ELR (cell line): ENCODE data around the gene SPTAN1.
"Not testable (repeated sequence)": the region's sequence is repeated elsewhere in the genome, so short reads cannot be mapped to it uniquely, and the experiment has no call there.

Experiments
- DNase-seq: peaks from one replicate; pipeline ENCODE4 v3.0.0-alpha.2; 2015; ENCODE audit warnings: low read depth

Gene SPTAN1

DNA sequence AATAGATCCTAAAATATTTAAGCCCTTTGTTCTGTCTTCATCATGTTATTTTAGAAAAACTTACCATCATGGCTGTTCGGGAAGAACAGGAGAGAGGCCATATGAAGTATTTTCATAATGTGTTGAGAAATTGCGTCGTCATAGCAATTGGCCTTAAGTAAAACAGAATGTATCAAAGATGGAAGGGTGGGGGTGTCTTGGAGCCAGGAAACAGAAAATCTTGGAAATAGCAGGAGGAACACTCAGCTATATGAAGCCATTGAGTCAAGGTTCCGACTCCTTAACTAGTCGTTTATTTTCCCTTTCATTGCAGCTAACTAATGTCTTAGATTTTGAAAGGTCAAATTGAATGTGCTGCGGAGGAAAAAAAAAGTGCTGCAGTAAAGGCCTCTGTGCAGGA is 1.3 kb downstream of the SPTAN1 start:
- peak; percentile 82 for DNase-seq

DNA sequence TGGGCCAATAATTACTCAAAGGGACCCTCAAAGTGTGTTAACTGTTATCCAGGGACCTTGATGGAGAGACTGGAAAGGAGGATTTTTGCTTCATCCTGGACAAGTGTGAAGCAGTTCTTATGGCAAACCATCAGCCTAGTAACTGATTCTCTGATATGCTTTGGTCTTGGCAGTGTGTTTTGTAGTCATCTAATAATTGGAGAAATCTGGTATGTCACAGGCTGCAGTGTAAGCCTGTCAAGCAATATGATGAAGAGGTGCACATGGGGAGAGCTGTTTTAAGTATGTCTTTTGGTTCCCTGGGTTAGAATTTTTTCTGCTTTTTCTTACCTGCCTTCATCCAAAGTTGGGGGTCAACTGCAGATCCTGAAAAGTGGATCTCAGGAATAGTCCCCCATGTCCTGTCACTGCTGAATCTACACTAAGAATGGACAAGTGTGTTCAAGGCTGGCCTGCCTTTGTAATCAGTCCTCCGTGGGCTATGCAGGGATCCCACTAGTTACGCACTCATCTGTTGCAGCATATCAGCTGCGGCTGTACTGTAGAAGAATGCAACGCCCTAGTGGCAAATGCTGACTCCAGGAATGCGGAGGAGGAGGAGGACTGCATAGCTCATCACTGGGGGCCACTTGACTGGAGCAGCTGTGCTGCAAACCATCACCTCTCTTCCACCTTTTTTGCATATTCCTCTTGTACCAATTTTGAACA is 1.9 kb downstream of the SPTAN1 start:
- DNase-seq: peak; percentile 95

DNA sequence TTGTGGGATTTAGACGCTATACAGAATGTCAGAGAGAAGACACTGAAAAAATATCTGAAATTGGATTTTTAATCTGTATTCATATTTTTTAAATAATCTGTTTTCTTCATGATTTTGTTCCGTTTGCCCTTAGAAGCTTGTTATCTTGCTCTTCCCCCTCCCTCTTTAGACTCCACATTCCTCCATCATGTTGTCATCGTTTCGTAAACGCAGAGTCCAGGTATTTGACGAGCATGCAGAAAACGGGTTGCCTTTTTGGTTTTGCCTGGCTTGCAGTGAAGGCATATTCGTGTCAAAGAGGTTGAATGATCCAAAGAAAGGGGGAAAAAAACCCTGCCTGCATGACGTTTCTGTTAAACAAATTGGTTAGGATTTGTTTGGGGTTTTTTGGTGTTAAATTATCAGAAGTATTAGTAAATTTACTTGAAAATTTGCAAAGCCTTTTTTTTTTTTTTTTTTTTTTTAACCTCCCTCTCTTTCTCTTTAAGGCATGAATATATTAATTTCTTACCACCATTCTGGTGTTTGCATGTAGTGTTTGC is 2.9 kb downstream of the SPTAN1 start:
- peak; percentile 86 for DNase-seq

DNA sequence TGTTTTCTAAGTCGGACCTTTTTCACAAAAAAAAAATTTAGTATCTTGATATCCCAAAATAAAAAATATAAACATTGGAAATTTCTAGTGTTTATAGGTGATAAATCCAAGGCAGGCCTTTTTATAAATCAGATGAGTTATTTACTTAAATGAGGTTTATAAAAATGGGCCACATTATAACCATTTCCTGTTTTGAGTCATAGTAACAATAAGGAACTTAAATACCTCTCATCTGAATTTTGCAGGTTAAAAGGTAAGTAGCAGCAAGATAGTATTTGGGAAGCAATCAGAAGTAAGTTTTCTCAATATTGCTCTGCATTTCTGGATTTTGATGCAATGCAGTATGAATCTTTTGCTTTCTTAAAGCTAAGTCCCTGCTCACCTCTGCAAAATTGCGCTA is 3.9 kb downstream of the SPTAN1 start:
- peak; percentile 9 for DNase-seq

DNA sequence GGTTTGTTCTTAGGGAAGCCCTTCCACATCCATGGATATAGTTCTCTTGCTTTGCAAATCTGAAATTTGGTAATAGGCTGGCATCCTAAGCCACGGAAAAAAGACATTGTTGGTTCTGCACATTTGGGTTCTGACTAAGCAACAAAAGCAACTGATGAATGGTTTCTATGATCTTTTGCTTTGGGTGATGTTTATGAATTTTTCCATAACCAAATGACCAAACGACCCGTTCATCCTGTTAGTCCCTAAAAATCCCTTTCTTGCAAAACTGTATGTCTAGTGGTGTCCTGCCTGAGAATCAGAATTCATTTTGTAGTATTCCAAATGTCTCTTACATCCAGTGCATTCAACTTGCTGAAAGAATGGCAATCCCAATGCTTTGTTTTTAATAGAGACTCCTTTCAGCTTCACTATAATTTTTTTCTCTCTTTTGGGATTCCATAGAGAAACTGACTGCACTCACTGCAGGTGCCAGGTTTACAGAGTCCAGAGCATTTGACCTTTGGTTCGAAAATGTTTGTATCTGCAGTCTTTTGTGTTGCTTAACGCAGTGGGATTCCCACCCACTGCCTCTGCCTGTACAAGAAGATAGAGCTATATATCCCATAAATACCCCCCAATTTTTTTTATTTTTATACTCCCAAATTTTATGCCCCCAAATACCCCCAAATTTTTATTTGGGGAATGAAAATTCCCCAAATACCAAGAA is 4.7 kb downstream of the SPTAN1 start:
- DNase-seq: no peak

DNA sequence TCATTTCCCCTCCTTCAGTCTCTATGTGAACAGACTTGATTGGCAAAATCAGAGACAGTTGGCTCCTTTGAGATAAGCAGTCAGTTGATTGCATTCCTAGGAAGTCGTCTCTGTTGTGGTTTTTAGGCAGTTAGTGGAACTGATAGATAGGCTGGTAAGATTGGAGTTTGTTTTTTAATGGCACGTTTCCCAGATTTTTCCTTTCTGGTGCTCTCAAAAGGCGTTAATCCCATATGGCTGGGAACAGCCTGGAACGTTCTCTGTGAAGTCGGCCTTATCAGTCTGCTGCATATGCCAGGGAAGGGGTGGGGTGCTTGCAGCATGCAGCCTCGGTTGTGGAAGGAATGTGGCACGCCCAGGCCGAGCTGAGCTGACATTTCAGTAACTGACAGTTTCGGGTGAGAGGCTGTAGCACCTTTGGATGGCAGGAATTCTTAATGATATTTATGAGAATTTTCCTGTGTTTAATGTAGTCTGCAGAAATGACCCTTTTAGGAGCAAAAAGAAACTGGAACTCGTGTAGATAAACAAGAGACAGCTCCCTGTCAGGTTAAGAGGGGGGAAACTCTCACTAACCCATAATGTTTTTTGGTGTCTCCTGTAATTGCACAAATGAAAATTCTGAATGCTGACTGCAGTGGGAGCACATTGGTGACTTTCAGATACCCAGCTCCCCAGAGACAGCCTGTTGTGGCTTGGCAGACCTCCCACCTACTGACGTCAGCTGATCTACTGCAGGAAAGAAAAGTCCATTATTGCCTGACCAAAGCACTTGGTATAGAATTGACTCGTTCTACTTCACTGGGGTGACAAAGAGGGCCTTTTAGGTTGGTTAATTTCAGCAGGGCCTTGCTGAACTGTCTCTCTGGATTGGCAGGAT is 6.3 kb downstream of the SPTAN1 start:
- peak; percentile 85 for DNase-seq

DNA sequence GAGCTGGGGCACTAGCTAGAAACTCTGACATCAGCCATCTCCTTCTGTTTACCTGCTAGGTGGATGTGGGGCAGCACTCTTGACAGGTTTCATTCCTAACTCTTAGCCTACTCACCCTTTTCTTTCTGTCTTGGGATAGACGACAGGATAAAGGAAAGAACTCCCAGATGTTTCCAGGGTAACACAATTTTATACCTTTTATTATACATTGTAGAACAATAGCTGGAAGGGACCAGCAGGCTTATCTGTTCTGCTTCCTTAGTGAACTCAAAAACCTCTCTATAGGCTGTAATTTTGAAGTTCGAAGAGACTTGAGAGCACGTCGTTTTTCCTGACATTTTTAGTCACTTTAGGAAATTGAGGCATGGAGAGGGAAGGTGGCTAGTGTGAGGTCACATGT is 13.2 kb downstream of the SPTAN1 start:
- DNase-seq: no peak

DNA sequence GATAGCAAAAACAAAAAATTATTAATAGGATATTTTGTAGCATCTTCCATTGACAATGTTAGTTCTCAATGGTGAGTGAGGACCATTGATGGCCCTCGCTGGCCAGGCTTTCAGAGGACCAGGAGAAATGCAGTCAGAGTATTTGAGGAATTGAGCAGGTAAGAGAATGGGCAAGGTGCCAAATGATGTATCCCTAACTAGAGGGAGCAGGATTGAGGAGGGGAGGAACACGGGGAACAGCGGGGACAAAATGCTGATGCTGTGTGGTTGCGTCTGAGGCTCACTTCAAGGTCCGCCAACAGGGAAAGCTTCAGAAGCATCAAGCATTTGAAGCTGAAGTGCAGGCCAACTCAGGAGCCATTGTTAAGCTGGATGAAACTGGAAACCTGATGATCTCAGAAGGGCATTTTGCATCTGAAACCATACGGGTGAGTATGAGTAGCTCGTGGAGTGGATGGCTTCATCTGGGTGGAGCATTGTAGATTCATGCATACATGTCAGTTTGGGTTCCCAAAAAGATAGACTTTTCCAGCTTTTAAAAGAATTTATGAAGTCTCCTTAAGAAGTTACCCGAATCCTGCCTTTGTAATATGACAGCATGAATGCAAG is 16.2 kb downstream of the SPTAN1 start:
- DNase-seq: no peak

DNA sequence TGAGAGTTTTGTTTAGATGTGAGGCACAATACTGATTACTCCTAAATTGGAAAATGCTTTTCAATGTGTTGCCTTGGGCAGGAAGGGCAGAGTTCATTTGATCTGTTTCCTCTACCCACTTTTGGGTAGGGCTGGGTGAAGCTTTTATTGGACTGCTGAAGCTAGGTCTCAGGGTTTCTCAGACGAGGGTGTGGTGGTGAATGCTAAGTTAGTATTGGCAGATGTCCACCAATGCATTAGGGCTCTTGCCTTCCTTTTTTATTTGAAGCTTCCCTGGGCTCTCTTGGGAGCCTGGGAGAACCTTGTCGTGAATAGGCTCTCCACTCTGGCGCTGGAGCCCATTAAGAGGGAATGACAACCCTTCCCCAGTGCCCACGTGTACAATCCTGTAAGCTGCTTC is 23.1 kb downstream of the SPTAN1 start:
- DNase-seq: no peak

DNA sequence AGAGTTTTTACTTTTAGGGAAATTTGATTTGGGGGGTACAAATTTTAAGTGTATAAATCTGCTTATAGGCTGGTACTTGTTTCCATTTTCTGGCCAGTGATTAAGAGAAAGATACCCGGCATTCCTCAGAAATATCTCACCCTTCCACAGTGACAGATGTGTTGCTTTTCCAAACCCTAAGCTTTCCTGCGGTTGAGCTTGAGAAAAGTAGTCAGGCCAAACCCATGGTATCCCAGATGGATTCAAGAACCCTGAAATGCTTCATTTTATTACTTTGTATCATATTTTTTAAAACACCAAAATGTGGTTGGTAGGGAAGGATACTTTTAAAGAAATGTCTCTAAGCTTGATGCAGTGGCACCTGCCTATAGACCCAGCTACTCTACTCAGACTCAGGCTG is 23.5 kb downstream of the SPTAN1 start:
- no peak for DNase-seq

DNA sequence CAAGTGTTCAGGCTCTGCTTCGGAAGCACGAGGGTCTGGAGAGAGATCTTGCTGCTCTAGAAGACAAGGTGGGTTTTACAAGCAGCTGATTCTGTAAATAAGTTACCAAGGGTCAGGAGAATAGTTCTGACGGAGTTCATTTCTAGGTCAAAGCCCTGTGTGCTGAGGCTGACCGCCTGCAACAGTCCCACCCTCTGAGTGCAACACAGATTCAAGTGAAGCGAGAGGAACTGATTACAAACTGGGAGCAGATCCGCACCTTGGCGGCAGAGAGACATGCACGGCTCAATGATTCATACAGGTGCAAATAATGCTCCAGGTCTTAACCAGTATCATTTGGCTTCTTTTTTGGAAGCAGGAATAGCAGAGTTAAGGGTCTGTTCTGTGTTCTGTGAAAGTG is 24.8 kb downstream of the SPTAN1 start:
- no peak for DNase-seq

DNA sequence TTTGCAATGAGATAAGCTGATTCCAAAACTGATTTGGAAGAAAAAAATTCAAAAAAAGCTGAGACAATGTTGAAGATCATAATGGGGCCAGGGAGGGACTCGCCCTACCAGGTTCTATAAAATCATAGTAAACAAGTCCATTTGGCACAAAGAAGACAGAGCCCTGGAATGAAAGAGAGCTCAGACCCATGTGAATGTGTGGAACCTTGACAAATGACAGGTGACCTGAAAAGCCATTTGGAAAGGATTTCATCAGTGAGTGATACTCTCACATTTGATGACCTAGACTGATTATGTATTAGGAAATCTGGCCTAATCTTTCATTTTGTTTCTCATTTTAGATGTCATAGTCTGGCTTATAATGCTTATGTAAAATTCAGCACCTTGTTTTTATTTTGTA is 26.8 kb downstream of the SPTAN1 start:
- no peak for DNase-seq

DNA sequence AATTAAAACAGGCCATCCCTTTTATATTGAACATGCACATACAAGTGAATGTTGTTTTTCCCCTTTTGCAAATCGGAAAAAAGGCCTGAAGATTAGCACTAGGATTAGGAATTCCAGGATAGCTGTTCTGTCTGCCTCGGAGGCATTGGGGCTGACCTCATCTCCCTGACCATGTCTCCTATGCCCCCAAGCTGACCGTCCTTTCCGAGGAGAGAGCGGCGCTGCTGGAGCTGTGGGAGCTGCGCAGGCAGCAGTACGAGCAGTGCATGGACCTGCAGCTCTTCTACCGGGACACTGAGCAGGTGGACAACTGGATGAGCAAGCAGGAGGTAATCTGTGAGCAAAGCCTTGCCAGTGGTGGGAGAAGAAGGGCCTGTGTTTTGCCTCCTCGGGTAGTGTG is 28.3 kb downstream of the SPTAN1 start:
- DNase-seq: no peak

DNA sequence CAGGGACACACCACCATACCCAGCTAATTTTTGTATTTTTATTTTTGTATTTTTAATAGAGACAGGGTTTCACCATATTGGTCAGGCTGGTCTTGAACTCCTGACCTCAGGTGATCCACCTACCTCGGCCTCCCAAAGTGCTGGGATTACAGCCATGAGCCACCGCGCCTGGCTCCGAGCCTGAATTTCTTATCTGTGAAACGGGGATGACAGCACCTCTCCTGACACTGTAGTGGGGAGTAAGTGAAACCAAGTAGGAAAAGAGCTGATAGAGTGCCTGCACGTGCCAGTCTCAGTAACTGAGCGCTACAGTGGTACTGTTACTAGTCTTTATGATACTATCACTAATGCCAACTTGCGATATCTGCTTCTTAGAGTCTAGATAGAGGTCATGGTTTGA is 32.8 kb downstream of the SPTAN1 start:
- DNase-seq: not testable (repeated sequence)

DNA sequence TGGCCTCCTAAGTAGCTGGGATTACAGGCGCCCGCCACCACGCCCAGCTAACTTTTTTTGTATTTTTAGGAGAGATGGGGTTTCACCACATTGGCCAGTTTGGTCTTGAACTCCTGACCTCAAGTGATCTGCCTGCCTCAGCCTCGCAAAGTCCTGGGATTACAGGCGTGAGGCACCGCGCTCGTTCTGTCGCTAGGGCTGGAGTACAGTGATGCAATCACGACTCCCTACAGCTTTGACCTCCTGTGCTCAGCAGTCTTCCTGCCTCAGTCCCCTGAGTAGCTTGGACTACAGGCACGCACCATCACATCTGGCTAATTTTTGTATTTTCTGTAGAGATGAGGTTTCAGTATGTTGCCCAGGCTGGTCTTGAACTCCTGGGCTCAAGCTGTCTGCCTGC is 34.5 kb downstream of the SPTAN1 start:
- DNase-seq: not testable (repeated sequence)

DNA sequence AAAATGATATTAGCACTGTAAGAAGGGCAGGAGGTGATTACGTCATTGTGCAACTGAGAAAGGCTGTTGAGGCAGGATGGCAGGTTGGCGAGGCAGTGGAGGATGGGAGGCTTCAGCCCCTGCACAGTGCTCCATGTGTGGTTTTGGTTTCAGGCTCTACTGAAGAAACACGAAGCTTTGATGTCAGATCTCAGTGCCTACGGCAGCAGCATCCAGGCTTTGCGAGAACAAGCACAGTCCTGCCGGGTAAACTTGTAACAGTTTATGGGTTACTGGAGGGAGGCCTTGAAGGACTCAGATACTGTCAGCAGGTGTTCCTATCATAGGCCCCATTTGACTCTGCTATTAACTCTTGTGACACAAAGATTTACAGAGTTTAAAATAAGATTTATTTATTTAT is 35.1 kb downstream of the SPTAN1 start:
- DNase-seq: no peak

DNA sequence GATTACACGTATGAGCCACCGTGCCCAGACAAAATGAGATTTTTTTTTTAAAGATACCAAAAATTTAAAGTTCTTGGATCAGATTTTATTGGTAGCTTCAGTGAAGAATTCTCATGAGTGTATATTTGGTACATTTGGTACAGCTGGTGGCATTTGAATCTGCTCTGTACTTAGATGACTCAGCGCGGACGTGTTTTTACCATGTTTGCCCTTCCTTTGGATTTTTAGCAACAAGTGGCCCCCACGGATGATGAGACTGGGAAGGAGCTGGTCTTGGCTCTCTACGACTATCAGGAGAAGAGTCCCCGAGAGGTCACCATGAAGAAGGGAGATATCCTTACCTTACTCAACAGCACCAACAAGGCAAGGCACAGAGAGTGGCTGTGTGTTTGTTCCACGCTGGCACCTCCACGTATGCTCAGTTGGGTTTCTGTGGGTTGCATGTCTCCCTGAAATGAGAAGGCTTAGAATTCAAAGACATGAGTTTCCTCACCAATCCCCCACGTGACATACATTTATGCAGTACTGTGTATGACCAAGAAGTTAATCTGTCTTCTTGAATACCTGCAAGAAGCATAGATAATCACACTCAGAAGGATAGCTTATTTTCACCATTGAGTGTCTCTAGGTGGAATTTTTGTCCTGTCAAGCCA is 36.3 kb downstream of the SPTAN1 start:
- no peak for DNase-seq

DNA sequence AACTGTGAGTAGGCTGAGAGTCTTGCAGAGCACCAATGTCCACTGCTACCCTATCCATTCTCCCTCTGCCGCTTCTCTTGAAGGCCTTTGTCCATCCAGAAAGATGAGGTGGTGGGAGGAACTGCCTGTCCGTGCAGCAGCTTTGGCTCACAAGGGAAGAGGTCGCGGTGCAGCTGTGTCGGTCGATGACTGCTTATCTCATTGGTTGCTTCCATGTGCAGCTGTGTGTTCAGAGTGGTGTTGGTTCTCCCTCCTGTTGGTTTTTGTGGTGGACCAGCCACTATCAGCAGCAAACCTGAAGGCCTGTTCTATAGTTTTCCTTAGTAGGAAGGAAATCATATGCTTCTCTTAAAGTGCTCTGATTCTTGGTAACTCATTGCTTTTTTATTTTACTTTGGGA is 40.7 kb downstream of the SPTAN1 start:
- DNase-seq: no peak

DNA sequence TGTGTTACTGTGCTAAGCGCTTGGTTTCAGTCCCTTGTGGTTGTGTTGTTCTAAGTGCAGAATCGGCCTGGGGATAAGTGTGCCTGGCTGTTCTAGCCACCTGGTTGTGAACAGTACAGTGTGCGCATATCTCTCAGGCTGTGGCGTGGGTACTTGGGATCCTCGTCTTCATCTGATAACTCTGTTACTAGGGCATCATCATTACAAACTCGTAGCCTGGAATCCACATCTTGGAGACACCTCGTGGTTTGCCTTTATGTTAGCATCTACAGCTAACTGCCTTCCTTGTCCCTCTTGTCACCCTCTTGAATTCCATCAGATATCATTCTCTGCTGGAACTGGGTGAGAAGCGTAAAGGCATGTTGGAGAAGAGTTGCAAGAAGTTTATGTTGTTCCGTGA is 41.5 kb downstream of the SPTAN1 start:
- DNase-seq: no peak

DNA sequence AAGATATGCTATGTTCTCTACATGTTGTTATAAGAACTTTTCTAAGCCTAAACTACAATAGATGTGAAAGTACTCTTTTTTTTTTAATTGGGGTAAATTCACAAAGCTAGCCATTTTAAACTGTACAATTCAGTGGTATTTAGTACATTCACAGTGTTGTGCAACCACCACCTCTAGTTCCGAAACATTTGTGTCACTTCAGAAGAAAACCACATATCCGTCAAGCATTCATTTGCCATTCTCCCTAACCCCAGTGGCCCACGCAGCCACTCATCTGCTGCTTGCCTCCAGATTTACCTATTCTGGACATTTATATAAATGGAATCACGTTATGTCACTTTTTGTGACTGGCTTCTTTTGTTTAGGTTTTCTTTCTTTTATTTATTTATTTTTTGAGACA is 43.1 kb downstream of the SPTAN1 start:
- no peak for DNase-seq

DNA sequence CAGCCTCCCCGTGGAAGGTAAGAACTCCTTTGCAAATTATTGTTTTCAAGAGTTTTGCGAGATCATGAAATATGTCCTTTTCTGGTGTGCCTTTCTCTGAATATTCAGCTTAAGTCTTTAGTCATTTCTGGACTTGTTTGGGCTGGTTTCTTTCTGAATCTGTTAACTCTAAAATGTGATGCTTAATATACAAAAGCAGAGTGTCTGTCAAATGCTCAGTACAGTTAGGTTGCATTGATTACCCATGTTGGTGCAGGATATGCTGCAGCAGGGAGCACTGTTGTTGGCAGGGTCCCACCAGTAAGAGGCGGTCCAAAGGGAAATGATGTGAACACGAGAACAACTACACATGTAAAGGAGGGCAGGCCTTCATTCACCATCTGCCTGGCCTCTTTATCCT is 47.7 kb downstream of the SPTAN1 start:
- DNase-seq: no peak

DNA sequence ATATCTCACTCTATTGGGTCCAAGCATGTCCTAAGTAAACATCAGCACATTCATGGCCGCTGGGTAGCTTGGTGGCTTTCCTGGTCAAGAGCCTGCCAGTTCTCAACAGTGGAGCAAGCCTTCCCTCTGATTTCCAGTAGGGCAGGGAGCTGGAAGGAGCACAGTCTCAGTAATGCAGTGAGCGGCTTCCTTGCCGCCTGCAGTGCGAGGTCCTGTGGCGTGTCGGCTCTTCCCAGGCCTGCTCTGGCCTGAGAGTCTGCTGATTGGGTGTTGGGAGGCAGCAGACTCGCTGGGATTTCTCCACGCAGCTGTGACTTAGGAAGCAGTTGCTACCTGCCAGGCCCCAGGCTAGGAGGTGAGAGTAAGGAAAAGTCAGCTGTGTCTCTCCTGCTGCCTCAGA is 51.3 kb downstream of the SPTAN1 start:
- no peak for DNase-seq
